SIG-M5 treated with dmso at 0.1 percent for 504 hours (cell line): ENCODE data around the gene SYT17.
A peak's percentile ranks its signal among the peaks of the same experiment; 100 is the strongest.

ENCODE experiments used
- DNase-seq: peaks from one replicate; lab custom pipeline; 2025; ENCODE audit not compliant: unreplicated experiment; lab: John Stamatoyannopoulos, UW

Gene SYT17

DNA sequence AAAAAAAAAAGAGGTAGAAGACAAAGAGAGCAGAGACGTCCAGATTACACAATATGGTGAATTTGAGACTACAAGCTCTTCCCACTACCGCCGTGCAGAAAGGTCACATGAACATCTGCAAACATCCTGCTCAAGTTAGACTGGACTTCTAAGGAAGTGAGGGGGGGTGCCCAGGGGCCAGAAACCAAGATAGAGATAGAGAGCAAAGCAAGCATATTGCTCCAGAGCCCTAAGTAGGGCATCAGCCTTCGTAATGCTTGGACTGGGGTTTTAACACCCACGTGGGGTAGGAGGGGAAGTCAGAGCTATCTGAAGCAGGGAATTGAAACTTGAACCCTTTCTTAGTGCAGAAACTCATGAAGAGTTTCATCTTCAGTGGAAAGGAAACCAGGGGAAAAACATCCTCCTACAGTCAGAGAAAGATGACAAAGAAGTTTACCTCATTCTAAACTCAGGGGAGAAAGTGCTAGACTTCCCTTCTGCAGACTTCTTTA is 126.2 kb downstream of the SYT17 start:
- peak; percentile 98 for DNase-seq

DNA sequence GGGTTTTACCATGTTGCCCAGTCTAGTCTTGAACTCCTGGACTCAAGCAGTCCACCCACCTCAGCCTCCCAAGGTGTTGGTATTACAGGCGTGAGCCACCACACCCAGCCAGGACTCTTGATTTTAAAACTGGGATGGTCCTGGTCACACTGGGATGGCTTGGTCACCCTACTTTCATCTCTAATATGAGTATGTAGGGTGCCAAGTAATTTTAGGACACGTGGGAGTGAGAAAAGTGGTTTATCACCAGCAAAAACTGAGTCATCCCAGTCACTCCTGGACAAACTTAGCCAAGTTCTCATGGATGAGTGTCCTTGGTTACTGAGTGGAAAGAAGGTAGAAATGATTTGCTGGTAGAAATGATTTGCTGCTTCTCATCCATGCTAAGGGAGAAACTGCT is 127.4 kb downstream of the SYT17 start:
- DNase-seq = no peak

DNA sequence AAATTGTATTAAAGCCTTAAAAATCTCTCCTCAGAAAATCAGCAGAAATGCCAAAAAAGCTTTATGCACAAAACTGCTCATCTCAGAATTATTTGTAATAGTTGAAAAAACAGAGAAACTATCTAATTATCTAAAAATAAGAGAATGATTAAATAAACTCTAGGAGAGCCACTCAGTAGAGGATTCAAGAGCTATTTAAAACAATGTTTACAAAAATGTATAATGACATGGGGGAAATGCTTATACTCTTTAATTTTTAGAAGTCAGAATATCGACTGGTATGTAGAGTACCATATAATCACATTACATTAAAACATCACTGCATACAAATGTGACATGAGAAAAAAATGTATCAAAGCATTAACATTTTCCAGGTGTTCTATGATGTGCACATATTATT is 129.4 kb downstream of the SYT17 start:
- DNase-seq = no peak

DNA sequence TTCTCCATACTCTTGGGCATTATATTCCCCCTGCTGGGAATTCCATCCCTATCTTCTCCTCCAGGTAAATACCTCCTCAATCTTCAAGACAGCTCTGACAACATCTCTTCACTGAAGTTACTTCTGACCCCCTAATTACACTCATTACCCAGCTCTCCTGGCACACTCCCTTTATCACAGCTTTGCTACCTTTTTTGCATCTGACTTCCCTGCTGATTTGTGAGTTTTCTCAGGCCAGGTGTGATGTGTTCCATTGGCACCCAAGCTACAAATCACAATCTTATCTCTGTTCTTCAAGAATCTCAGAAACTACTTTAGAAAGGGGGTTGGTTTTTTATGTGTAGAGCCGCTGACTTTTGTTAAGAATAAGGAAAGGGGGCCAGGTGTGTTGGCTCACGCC is 131.5 kb downstream of the SYT17 start:
- DNase-seq = no peak

DNA sequence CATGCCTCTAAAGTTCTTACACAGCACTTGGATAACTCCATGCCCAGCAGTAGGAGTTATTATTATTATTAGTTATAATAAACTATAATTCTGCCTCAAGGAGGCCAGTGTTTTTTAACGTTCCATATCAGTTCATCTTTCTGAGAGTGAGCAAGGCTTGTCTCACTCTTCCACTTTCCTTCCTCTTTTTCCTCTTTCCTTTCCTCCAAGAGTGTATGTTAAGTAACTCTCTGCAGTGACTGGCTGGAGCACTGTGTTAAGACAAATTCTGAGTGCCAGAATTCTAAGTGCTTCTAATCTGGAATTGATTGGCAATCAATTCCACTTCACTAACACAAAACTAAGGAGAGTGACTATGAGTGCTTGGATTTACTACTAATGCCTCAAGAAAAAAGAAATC is 133.9 kb downstream of the SYT17 start:
- DNase-seq = no peak

DNA sequence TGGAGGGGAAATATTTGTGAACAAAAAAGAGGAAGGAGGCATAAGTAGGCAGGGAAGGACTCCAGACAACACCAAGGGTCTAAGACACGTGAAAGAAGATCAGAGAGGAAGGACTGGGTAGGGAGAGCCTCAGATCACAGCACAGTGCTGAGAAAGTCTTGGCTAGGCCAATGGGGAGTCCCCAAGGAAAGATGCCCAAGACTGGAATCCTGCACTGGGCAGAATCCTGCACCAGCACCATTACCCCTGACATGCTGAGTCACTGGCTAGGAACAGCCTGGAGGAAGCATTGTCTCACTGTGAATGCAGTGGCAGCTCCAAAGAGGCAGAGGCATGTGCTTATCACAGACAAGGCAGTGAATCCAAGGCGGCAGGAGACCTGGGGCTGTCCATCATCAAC is 136.7 kb downstream of the SYT17 start:
- DNase-seq = peak; percentile 12

DNA sequence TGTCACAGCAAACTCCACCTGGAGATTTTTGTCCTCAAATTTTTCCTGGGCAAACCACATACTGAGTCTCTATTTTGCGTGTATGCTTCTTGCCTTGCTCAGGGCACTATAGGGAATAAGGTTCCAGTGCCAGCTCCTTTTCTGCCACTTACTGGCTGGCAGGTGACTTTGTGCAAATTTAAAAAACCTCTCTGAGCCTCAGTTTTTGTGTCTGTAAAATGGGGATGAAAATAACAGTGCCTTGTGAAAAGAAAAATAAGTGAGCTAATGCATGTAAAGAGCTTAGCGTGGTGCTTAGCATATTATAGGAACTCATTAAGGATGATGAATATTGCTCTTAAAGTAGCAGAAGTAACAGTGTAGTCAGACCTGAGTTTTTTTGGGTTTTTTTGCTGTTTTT is 137.4 kb downstream of the SYT17 start:
- DNase-seq = no peak

DNA sequence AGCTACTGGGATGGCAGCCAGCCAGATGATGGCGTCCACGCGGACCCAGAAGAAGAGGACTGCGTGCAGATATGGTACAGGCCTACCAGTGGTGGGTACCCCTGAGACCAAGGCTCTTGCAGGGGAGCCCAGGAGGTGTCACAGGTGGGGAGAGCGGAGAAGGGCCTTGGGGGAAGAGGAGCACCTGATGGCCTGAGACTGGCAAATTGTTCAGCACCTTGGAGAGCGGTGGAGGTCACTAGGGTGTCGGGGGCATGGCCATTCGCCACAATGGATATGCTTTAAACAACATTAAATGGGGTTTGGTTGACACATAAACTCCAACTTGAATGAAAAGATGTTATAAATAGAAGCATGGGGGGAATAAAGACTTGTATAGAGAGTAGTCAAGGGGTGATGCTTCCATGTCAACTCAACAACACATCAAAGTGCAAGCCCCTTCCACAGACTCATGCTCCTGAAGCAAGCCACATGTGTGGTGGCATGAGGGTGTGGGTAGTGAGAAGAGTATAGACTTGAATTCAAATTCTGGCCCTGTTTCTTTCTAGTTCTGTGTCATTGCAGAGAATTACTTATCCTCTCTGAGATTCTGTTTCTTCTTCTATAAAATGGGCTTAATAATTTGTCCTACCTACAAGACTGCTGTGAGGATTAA is 139.7 kb downstream of the SYT17 start:
- DNase-seq = no peak

DNA sequence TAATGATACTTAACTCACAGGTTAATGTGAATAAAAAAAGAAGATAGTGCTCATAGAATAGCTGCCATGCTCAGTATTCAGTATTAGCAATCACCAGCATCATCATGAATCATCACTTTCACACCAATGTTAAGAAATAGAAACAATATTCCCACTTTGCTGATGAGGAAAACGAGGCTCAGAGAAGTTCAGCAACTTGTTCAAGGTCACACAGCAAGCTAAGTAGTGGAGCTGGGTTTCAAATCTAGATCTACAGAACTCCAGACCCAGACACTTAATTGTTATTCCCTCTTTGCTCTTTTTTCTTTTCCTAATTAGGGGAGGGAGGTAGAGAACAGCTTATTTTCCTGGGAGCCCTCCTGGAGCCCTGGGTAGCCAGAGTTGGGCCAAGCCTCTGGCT is 140.4 kb downstream of the SYT17 start:
- no peak for DNase-seq

DNA sequence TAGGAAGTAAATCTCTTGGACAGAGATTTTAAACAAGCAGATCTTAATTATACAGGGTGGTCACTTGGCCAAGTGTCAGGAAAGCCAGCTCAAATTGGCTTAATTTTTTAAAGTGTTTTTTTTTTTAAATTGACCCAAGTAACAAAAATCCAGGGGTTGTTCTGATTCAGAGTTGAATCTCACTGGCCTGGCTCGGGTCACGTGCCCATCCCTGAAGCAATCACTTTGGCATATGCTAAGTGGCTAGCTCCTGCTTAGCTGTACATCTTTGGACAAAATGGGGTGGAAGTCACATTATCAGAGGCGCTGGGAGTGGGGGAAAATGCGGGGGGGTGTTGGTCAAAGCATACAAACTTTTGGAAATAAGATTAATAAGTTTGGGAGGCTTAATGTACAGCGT is 141.1 kb downstream of the SYT17 start:
- no peak for DNase-seq

DNA sequence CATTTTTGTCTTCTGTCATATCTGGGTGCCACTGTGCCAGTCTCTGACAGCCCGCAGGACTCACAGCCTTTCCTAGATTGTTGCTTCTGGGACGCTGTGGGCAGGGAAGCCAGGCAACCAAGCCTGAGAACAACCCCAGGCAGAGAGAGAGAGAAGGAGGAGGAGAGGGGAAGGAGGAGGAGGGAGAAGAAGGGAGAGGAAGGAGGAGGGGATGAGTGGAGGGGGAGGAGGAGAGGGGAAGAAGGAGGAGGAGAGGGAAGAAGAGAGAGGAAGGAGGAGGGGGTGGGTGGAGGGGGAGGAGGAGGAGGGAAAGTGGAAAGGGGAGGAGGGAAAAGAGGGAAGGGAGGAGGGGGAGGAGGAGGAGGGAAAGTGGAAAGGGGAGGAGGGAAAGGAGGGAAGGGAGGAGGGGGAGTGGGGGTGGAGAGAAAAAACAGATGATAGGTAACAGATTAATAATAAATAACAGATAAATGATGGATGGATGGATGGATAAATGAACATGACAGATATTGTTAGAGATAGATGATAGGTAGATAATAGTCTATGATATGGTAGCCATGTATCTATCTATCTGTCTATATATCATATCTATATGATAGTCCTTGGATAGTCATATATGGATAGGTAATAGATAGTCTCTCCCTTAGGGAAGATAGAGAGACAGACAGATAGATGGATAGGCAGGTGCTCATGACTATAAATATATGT is 146.8 kb downstream of the SYT17 start:
- DNase-seq = no peak

DNA sequence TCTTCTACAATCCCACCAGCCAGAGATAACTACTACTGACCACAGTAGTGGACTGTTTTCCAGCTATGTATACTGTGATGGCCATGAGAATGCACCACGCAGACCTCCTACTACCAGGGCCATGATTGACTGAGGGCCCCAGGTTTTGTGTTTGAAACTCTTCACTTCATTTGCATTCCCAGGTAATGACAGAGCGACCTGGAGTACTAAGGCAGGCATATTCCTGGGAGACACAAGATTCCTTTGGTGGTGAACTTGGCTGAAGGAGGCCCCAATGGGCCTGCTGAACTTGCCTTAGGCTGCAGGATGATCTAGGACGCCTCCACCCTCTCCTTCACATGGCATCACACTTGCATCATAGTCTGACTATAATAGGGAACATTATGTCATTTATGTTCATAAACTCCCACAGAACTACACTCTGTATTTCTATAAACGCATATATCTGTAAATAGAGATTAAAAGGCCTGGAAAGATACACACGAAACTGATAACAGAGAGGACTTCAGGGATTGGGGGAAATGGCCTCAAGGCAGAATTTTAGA is 147.9 kb downstream of the SYT17 start:
- DNase-seq = no peak

DNA sequence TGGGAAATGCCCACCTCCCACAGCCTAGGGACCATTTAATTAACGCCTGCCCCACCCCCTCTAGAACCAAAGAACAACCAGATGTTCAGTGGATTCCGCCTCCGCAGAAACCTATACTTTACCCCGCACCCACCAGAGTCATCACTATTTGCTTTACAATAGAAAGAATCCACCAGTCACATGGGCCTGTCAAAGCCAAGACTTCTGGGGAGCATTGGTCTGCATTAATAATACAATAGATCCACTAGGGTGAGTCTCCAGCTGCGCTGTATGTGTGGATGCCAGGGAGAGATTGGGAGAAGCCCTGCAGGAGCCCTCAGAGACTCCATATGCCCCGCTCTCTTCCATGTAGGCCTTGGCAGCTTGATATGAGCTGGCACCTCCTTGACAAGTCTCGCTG is 148.8 kb downstream of the SYT17 start:
- DNase-seq = no peak
